Measurements from ENCODE around the gene ITK.
"Not testable (repeated sequence)": the region's sequence is repeated elsewhere in the genome, so short reads cannot be mapped to it uniquely, and the experiment has no call there.

Gene ITK

DNA sequence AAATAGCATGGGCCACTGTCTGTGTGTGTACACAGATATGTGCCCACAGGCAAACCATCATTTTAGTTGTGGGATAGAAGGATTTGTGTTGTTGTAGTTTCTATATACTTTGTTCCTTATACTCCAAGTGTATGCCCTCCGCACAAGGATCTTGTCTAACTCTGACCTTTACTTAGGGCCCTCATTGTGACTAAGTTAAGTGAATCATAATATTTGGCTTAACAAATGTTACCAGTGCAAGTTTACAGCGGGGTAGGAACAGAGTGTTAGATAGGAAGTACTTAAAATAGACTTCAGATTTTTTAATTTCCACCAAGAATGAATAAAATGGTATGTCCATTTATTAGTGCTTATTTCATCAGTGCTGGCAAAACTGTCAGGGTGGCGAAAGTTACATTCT, 55.8 kb downstream of the ITK start:
- DNase-seq: no peak
- intact Hi-C loops (cut with DNase I): no loop called here

DNA sequence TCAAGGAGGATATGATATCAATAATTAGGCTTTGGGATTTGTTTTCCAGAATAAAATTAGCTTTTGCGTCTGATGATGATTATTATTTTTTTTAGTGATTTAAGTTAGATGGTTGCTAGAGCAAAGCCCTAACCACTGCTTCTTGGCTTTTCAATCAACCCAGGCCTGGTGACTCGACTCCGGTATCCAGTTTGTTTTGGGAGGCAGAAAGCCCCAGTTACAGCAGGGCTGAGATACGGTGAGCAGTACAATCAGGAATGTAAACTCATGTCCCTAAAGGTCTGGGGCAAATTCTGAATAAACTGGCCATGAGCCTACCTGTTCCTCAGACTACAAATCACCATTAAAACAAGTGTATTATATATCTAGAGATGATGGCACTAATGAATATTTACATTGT, 60.8 kb downstream of the ITK start:
- no peak for DNase-seq
- intact Hi-C loops (cut with DNase I): no loop called here

GRCh38 chr5:157244704-157245103, 64.1 kb downstream of the ITK start:
- DNase-seq; intact Hi-C loops (cut with DNase I): not testable (repeated sequence)

- intact Hi-C loops (cut with DNase I): no loop called here
- DNase-seq: no peak
Measured at GRCh38 chr5:157245476-157245875, 64.8 kb downstream of the ITK start.

DNA sequence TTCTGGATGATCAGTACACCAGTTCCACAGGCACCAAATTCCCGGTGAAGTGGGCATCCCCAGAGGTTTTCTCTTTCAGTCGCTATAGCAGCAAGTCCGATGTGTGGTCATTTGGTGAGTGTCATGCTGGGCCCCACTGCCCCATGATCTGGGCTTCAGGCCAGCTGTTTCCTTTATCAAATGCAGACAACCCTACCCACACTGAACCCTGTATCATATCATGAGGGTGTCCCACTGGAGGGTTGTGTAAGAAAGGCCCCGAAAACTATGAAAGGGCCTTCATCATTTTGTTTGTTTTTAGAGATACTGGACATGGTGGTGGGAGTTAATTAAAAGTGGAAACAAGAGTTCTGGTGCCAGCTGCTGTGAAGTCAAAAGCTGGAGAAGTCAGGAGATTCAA, 65.2 kb downstream of the ITK start:
- intact Hi-C loops (cut with DNase I): no loop called here
- no peak for DNase-seq

DNA sequence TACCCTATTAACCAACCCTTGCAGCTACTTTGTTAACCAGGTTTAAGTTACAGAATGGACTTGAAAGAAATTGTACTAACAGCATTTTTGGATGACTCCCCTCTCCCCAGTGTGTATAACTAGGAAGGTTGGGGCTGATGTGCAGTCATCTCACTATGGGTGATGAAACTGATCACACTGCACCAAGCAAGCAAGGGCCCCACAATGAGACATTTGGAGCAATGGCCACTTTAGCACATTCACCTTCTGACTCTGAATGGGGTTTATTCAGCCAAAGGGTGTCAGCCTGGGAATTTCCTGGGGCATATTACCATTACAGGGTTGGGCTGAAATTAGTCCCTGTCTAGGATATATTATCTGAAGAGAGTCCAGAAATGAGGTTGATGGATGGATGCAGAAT, 66.6 kb downstream of the ITK start:
- DNase-seq: no peak
- intact Hi-C loops (cut with DNase I): no loop called here

GRCh38 chr5:157248821-157249470, 68.3 kb downstream of the ITK start:
- intact Hi-C loops (cut with DNase I): no loop called here
- no peak for DNase-seq

DNA sequence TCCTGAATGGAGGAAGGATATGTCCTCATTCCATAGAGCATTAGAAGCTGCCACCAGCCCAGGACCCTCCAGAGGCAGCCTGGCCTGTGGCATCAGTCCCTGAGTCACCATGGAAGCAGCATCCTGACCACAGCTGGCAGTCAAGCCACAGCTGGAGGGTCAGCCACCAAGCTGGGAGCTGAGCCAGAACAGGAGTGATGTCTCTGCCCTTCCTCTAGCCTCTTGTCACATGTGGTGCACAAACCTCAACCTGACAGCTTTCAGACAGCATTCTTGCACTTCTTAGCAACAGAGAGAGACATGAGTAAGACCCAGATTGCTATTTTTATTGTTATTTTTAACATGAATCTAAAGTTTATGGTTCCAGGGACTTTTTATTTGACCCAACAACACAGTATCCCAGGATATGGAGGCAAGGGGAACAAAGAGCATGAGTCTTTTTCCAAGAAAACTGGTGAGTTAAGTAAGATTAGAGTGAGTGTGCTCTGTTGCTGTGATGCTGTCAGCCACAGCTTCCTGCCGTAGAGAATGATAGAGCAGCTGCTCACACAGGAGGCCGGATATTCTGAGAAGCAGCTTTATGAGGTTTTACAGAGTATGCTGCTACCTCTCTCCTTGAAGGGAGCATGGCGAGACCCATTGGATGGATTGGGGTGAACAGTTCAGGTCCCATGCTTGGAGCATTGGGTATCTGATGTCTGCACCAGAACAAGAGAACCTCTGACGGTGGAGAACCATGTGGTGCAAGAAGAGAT, 72.2 kb downstream of the ITK start:
- intact Hi-C loops (cut with DNase I): loop anchor here (1.0 kb wide), 1 partner anchor 59 kb away; no protein-coding TSS in a partner anchor
- DNase-seq: peak in 1 of 10 donors; percentile 75

- intact Hi-C loops (cut with DNase I): loop anchor here (1.0 kb wide), 1 partner anchor 59 kb away; no protein-coding TSS in a partner anchor
- peak in 7 of 10 donors; percentile 33 to 87 (median 61) for DNase-seq
Measured at GRCh38 chr5:157253547-157253946, 72.9 kb downstream of the ITK start.

DNA sequence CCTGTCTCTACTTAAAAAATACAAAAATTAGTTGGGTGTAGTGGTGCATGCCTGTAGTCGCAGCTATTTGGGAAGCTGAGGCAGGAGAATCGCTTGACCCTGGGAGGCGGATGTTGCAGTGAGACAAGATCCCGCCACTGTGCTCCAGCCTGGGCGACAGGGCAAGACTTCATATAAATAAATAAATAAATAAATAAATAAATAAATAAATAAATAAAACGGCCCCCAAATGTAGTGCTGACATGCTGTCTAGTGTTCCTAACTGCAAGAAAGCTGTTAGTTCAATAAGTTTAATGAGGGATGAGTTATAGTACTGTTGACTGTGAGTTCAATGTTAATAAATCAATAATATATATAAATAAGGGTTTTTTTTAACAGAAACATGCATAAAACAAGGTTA, 77.8 kb downstream of the ITK start:
- intact Hi-C loops (cut with DNase I): no loop called here
- DNase-seq: no peak

- intact Hi-C loops (cut with DNase I): no loop called here
Measured at GRCh38 chr5:157259699-157260098, 79.1 kb downstream of the ITK start.

DNA sequence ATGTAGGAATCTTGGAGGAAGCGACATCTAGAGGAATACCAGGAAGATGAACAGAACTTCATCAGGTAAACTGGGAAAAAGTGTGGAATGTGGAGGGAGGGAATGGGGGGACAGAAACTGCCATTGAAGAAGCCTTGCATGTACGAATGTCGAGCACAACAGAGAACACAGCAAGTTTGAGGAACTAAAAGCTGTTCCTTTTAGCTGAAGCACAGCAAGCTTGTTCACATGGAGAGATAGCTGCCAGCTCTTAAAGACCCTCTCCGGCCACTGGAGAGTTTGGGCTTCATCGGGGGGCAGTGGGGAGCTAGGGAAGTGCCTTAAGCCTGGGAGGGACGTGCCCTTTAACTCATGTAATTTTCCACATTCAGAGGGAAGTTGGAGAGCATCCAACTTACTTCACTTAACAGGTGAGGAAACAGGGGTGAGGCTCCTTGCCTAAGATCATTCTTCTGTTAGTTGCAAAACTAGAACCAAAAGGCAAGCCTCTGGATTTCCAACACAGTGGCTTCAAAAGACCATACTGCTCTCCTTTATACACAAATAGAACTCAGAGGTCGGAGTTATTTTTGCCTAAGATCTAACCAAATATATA, 83.0 kb downstream of the ITK start:
- DNase-seq: no peak

More at GRCh38 chr5:157259699-157260098, 79.1 kb downstream of the ITK start:
- DNase-seq: no peak

GRCh38 chr5:157265714-157266285, 85.2 kb downstream of the ITK start, which contains the start of gene CYFIP2:
CYFIP2 (plus strand) TSS chr5:157266123; CDS start chr5:157285362, 19,239 bp downstream.
- intact Hi-C loops (cut with DNase I): loop anchor here (5.0 kb wide), 1 partner anchor 118 kb away; no protein-coding TSS in a partner anchor
- peak; percentile 50 to 94 (median 70) for DNase-seq

More for the DNA sequence above, 83.0 kb downstream of the ITK start:
- intact Hi-C loops (cut with DNase I): no loop called here

- intact Hi-C loops (cut with DNase I): loop anchor here (5.0 kb wide), 1 partner anchor 119 kb away; no protein-coding TSS in a partner anchor
- peak in 4 of 10 donors; percentile 29 to 88 (median 83) for DNase-seq
Measured at GRCh38 chr5:157266286-157267007, 85.8 kb downstream of the ITK start.

DNA sequence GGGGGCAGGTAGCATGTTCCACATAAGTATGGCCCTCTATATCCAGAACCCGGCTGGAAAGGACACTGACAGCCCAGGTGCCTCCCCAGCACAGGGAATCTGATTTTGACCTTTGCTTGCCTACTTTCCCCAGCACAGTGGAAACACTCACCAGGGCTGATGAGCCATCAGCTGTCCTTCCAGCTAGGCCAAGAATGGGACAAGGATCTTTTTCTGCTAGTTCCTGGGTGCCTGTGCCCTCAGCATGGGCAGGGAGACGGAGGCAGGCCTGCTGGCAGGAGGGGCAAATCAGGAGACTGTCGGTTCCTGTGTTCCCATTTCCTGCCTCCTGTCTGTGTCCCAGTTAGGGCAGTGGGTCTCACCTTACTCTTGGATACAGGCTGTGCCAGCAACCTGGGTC, 86.4 kb downstream of the ITK start:
- DNase-seq: peak in 1 of 10 donors; percentile 77
- intact Hi-C loops (cut with DNase I): loop anchor here (5.0 kb wide), 1 partner anchor 120 kb away; no protein-coding TSS in a partner anchor

- DNase-seq: no peak
- intact Hi-C loops (cut with DNase I): loop anchor here (5.0 kb wide), 1 partner anchor 121 kb away; no protein-coding TSS in a partner anchor
Measured at GRCh38 chr5:157267761-157268480, 87.3 kb downstream of the ITK start.

DNA sequence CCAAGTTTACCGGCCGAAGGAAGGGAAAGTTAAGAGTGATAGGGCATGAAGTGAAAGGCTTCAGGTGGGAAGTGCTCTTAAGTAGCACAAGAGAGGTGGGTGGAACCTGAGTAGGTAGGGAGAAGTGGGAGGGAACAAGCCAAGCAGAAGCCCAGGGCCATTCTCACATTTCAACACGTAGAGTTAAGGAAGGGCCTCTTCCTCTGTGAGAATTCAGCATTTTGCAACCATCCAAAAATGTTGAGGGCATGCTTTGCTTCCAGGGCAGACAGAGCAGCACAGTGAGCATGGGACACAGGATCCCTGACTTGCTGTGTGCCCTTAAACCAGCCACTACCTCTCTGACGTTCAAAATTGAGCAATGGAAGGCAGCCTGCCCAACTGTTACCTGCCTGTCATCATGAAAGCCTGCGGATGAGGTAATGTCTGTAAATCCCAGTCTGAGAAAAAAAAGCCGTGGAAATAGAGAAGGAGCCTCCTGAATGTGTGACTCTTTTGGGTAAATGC, 88.6 kb downstream of the ITK start:
- intact Hi-C loops (cut with DNase I): loop anchor here (5.0 kb wide), 1 partner anchor 122 kb away; no protein-coding TSS in a partner anchor

GRCh38 chr5:157269761-157270272, 89.2 kb downstream of the ITK start:
- DNase-seq: no peak
- intact Hi-C loops (cut with DNase I): loop anchor here (5.0 kb wide), 1 partner anchor 123 kb away; no protein-coding TSS in a partner anchor

More for the DNA sequence above, 88.6 kb downstream of the ITK start:
- DNase-seq: no peak

DNA sequence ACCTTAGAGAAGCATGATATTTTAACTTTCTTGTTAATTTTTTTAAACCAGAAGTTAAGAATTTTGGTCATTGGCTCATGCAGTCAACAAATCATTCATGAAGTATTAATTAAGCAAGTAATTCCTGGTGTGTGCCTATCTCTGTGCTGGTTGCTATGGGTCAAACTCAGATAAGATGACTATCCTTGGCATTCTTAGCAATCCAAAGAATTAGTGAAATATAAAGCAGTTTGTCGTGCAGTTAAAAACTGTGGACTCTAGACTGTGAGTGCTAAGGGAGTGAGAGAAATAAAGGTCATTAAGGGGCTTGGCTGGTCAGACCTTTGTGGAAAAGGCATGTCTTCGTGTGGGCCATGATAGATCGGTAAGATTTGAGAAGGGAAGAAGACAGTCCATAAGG, 90.1 kb downstream of the ITK start:
- intact Hi-C loops (cut with DNase I): no loop called here

More for the DNA sequence above, 90.1 kb downstream of the ITK start:
- DNase-seq: no peak

All from posterior cingulate gyrus (tissue), 11 donors.